Stimulated activated effector memory CD8-positive, alpha-beta T cell treated with anti-CD3 and anti-CD28 coated beads, Interleukin-12 subunit alpha, Interleukin-12 subunit beta, amount 100 ng/mL, for 72 hours (primary cell): Measurements from ENCODE around the gene CTBP2.
A peak's percentile ranks its signal among the peaks of the same experiment; 100 is the strongest.

Experiments used
- ATAC-seq: fragments of 150-1000 bp; cut with Tn5 transposase; 2 replicates; pipeline ENCODE4 v1.10.0; 2021
- DNase-seq, 2 donors: peaks; one replicate each; pipeline ENCODE4 v3.0.0; 2021 to 2022; ENCODE audit warnings: low spot score in 2 of 2
- H3K27ac Mint-ChIP-seq: one replicate; pipeline ENCODE4 v1.8.0; 2022; ENCODE audit warnings: mild to moderate bottlenecking, mixed read lengths
- H3K36me3 Mint-ChIP-seq: one replicate; pipeline ENCODE4 v1.8.0; 2022; ENCODE audit warnings: mild to moderate bottlenecking, mixed read lengths
- H3K4me1 Mint-ChIP-seq: one replicate; pipeline ENCODE4 v1.8.0; 2022; ENCODE audit warnings: mixed read lengths
- H3K4me3 Mint-ChIP-seq: one replicate; pipeline ENCODE4 v1.8.0; 2022; ENCODE audit warnings: mild to moderate bottlenecking, mixed read lengths
- H3K9me3 Mint-ChIP-seq: one replicate; pipeline ENCODE4 v1.8.0; 2022; ENCODE audit warnings: mixed read lengths

CTBP2 gene

GRCh38 chr10:124955243-124955642, 205.1 kb downstream of the CTBP2 start:
- H3K27ac Mint-ChIP-seq: no peak overlapping the region
- ATAC-seq (no peak), DNase-seq (no peak)
- no peak overlapping the region for H3K4me3 Mint-ChIP-seq
- peaks cover 35% of the 10 kb centered on the region for H3K4me1 Mint-ChIP-seq
- peaks cover 19% of the 10 kb centered on the region for H3K36me3 Mint-ChIP-seq
- no peaks in the 10 kb centered on the region for H3K9me3 Mint-ChIP-seq

DNA sequence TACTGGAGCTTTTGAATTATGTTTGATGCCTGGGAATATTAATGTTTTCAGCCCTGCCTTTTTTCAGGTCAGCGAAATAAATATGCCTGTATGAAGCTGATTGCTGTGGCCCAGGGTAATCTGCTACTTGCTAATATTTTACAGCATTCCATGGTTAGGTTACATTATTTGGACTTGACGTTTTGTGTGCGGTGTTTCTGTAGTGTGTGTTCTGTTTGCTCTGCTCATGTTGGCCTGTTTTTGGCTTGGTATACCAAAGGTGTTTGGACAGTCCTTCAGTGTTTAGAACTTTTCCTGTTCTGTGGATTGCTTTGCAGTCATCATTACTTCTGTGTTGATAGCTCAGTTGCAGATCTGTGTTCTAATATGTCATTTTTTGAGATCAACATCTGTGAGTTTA, 206.9 kb downstream of the CTBP2 start:
- no peak overlapping the region for H3K27ac Mint-ChIP-seq

DNA sequence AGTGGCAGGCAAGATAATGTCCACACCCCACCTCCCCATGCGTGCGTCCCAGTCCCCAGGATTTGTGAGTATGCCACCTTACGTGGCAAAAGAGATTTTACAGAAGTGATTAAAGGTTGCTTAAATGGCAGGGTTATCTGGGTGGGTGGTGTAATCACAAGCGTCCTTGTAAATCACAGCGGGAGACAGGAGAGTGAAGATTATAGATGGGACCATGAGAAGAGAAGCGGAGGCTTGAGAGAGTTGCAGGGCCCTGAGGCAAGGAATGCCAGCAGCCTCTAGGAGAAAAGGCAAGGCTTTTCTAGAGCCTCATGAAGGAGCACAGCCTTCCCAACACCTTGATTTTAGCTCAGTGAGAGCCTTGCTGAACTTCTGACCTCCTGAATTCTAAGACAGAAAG, 208.2 kb downstream of the CTBP2 start:
- Mint-ChIP-seq H3K9me3 (no peaks in the 10 kb centered on the region), H3K36me3 (peaks cover 27% of the 10 kb centered on the region), H3K4me3 (no peak overlapping the region), H3K4me1 (peaks cover 32% of the 10 kb centered on the region), H3K27ac (no peak overlapping the region)
- ATAC-seq: no peak
- no peak for DNase-seq

More for the DNA sequence above, 206.9 kb downstream of the CTBP2 start:
- H3K9me3 Mint-ChIP-seq: no peaks in the 10 kb centered on the region
- H3K36me3 Mint-ChIP-seq: peaks cover 24% of the 10 kb centered on the region
- ATAC-seq: no peak
- H3K4me3 Mint-ChIP-seq: no peak overlapping the region
- no peak for DNase-seq
- peaks cover 26% of the 10 kb centered on the region for H3K4me1 Mint-ChIP-seq

DNA sequence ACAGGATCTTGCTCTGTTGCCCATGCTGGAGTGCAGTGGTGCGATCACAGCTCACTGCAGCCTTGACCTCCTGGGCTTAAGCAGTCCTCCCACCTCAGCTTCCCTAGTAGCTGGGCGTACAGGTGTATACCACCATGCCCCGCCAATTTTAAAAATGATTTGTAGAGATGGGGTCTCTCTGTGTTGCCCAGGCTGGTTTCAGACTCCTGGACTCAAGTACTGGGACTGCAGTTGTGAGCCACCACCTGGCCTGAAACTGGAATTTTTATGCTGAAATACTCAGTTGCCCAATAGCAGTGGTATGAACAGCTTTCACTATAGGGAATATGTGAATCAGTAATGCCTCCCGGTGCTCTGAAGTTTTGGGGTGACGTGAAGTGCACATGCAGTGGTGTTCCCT, 210.8 kb downstream of the CTBP2 start:
- peak overlapping the region; percentile 38 for H3K27ac Mint-ChIP-seq
- H3K4me1 Mint-ChIP-seq: peaks cover 40% of the 10 kb centered on the region
- H3K36me3 Mint-ChIP-seq: peaks cover 52% of the 10 kb centered on the region
- H3K4me3 Mint-ChIP-seq: no peak overlapping the region
- DNase-seq: no peak
- ATAC-seq: no peak
- no peaks in the 10 kb centered on the region for H3K9me3 Mint-ChIP-seq

- peaks cover 51% of the 10 kb centered on the region for H3K36me3 Mint-ChIP-seq
- H3K27ac Mint-ChIP-seq: no peak overlapping the region
- no peak for DNase-seq
- H3K4me3 Mint-ChIP-seq: no peak overlapping the region
- ATAC-seq: peak; percentile 91
- no peaks in the 10 kb centered on the region for H3K9me3 Mint-ChIP-seq
- H3K4me1 Mint-ChIP-seq: peaks cover 41% of the 10 kb centered on the region
Measured at GRCh38 chr10:124946945-124947344, 213.4 kb downstream of the CTBP2 start.

DNA sequence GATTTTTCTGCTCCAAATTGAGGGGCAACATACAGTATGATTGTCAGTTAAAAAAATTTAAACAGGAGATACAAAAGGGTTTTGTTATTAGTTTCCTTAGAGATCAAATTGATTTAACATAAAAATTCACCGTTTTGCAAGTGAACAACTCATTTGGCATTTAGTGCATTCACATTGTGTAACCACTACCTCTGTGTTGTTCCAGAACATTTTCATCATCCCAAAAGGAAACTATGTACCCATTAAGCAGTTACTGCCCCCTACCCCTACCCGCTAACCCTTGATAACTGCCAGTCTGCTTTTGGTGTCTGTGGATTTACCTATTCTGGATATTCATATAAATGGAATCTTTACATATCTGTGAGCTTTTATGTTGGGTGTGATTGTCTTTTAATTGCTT, 215.4 kb downstream of the CTBP2 start:
- H3K4me1 Mint-ChIP-seq: peaks cover 43% of the 10 kb centered on the region
- peaks cover 41% of the 10 kb centered on the region for H3K36me3 Mint-ChIP-seq
- no peak overlapping the region for H3K4me3 Mint-ChIP-seq
- no peaks in the 10 kb centered on the region for H3K9me3 Mint-ChIP-seq
- ATAC-seq (no peak), DNase-seq (no peak)
- no peak overlapping the region for H3K27ac Mint-ChIP-seq

GRCh38 chr10:124943301-124944092, 216.9 kb downstream of the CTBP2 start:
- no peaks in the 10 kb centered on the region for H3K9me3 Mint-ChIP-seq
- ATAC-seq (peak; percentile 69), DNase-seq (no peak)
- H3K36me3 Mint-ChIP-seq: peaks cover 38% of the 10 kb centered on the region
- H3K4me3 Mint-ChIP-seq: no peak overlapping the region
- H3K4me1 Mint-ChIP-seq: peaks cover 37% of the 10 kb centered on the region
- peak overlapping the region; percentile 76 for H3K27ac Mint-ChIP-seq

DNA sequence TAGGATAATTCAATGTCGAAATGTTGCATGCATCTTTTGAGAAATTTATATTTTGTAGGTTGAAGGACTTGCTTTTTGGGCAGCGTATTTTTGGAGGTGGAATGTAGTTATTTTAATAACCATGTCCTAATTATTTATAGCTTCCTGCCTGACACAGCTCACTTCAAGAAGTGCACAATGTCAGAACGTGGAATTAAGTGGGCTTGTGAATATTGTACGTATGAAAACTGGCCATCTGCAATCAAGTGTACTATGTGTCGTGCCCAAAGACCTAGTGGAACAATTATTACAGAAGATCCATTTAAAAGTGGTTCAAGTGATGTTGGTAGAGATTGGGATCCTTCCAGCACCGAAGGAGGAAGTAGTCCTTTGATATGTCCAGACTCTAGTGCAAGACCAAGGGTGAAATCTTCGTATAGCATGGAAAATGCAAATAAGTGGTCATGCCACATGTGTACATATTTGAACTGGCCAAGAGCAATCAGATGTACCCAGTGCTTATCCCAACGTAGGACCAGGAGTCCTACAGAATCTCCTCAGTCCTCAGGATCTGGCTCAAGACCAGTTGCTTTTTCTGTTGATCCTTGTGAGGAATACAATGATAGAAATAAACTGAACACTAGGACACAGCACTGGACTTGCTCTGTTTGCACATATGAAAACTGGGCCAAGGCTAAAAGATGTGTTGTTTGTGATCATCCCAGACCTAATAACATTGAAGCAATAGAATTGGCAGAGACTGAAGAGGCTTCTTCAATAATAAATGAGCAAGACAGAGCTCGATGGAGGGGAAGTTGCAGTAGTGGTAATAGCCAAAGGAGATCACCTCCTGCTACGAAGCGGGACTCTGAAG, 217.8 kb downstream of the CTBP2 start:
- Mint-ChIP-seq H3K9me3 (no peaks in the 10 kb centered on the region), H3K36me3 (peaks cover 34% of the 10 kb centered on the region), H3K4me3 (no peak overlapping the region), H3K4me1 (peaks cover 30% of the 10 kb centered on the region), H3K27ac (peak overlapping the region; percentile 76)
- DNase-seq (no peak), ATAC-seq (no peak)

DNA sequence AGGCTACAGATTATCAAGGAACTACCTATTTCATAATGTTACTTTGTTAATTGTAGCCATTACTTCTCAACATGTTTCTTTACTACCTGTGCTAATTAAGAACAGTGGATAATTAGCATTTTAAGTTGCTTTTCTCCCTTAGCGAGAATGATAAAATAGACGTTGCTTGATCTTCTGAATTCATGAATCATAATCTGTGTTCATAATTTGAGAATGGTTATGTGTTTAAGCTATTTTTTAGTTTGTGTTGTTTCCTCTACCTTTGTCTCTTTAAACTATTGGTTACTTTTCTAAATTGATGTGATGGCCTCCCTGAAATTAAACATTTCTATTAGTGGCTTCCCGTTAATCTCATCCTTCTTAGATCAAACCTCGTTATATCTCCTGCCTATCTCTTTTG, 218.5 kb downstream of the CTBP2 start, which contains the start of gene ZRANB1:
TSS of gene ZRANB1 (plus strand) at position 301 of the 400 bp plus-strand sequence. CDS start 371 bp downstream, outside the sequence.
- DNase-seq (no peak), ATAC-seq (no peak)
- Mint-ChIP-seq H3K36me3 (peaks cover 32% of the 10 kb centered on the region), H3K27ac (peak within 1 kb of the TSS; percentile 76), H3K9me3 (no peaks in the 10 kb centered on the region), H3K4me3 (no peak within 1 kb of the TSS), H3K4me1 (peaks cover 22% of the 10 kb centered on the region)

GRCh38 chr10:124939290-124939689, 221.1 kb downstream of the CTBP2 start:
- H3K4me1 Mint-ChIP-seq: peaks cover 40% of the 10 kb centered on the region
- H3K27ac Mint-ChIP-seq: no peak overlapping the region
- no peak for DNase-seq
- no peak for ATAC-seq
- no peaks in the 10 kb centered on the region for H3K9me3 Mint-ChIP-seq
- H3K36me3 Mint-ChIP-seq: peaks cover 9% of the 10 kb centered on the region
- H3K4me3 Mint-ChIP-seq: no peak overlapping the region

DNA sequence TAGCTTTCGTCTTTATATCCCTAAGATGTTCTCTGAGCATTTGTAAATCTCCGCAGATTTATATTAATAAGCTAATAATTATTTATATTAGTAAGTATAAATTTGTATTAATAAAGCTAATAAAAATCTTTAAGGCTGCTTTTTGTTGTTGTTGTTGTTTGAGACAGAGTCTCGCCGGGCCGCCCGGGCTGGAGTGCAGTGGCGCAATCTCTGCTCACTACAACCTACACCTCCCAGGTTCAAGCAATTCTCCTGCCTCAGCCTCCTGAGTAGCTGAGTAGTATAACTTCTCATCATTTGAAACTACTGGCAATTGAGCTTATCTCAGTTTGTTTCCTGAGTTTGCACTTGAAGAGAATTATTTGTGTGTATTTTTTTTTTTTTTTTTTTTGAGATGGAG, 223.6 kb downstream of the CTBP2 start:
- Mint-ChIP-seq H3K4me3 (no peak overlapping the region), H3K9me3 (peaks cover 2% of the 10 kb centered on the region), H3K27ac (no peak overlapping the region), H3K4me1 (peaks cover 31% of the 10 kb centered on the region), H3K36me3 (no peaks in the 10 kb centered on the region)
- ATAC-seq (no peak), DNase-seq (no peak)

DNA sequence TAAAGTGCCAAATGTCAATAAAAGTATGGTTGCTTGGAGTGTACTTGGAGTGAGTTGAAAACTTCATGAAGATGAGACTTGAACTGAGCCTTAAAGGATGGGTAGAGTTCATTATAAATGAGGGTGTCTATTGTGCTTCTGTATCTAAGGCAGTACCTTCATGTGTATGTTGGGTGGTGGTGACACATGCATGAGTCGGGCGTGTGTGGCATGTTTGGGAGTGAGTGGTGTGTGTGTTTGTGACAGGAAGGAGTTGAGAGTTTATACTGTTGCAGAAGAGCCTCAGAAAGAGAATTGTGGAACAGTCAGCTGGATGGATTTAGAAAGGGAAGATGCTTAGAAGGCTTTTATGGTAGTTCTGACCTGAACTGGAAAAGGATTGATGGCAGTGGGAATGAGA, 224.4 kb downstream of the CTBP2 start:
- ATAC-seq: peak; percentile 98
- Mint-ChIP-seq H3K4me3 (no peak overlapping the region), H3K27ac (peak overlapping the region; percentile 0), H3K36me3 (no peaks in the 10 kb centered on the region), H3K9me3 (peaks cover 3% of the 10 kb centered on the region), H3K4me1 (peaks cover 29% of the 10 kb centered on the region)
- no peak for DNase-seq
